ENCODE measurements around the gene TENM3. TPM values are rescaled to one million over a fixed set of nuclear protein-coding genes. Genes with fewer than 3 reads are reported as not detected.

The TENM3 gene
- total RNA-seq, 4 donors from 2014 or later: 5.9 to 61.5 (median 24.6) TPM

DNA sequence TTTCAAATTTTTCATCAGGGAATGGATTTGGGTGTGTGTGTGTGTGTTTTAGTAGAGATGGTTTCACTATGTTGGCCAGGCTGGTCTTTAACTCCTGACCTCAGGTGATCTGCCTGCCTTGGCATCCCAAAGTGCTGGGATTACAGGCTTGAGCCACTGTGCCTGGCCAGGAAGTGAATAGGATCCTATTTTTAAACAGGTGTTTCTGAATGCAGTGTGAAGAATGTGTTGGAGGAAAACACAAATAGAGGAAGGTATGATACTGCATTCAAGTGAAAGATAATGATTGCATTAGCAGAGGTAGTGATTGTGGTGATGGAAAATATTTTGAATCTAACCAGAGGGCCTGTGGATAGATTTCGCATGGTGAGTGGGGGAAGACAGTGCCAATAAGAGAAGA lies 189.6 kb downstream of the TENM3 start:
- no peak for DNase-seq
- no peaks in the 10 kb centered on the region for H3K36me3 ChIP-seq
- TF ChIP-seq POLR2A (IDR thresholded peaks at IDR 0.05) (no peak), CTCF (IDR thresholded peaks at IDR 0.05) (no peak)
- H3K27ac ChIP-seq: no peak overlapping the region
- H3K4me3 ChIP-seq: no peak overlapping the region
- H3K27me3 ChIP-seq: no peaks in the 10 kb centered on the region
- intact Hi-C loops (cut with DNase I; ENCODE audit: low total_unique reads): no loop called here
- no peaks in the 10 kb centered on the region for H3K9me3 ChIP-seq
- no peaks in the 10 kb centered on the region for H3K4me1 ChIP-seq

DNA sequence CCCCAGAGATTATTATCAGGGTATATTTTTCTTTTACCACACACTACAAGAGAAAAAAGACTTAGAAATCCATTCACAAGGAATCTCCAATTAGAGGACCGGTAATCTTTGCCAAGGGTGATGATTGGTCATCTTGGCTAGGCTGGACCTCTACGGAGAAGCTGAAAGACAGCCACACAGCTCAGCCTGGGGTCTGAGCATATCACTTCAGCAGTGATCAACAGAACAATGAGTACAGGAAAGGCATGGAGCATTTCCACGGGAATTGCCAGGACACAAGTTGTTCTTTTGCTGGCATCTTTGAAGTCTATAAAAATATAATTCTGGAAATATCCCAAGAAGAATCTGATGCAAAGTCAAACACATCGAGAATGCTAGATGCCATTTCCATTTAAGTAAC lies 191.5 kb downstream of the TENM3 start:
- no peak overlapping the region for H3K4me3 ChIP-seq
- H3K36me3 ChIP-seq: no peaks in the 10 kb centered on the region
- H3K9me3 ChIP-seq: no peaks in the 10 kb centered on the region
- no peaks in the 10 kb centered on the region for H3K4me1 ChIP-seq
- no peak overlapping the region for H3K27ac ChIP-seq
- no peaks in the 10 kb centered on the region for H3K27me3 ChIP-seq
- TF ChIP-seq POLR2A (IDR thresholded peaks at IDR 0.05): no peak
- TF ChIP-seq CTCF (IDR thresholded peaks at IDR 0.05): no peak
- no peak for DNase-seq
- intact Hi-C loops (cut with DNase I; ENCODE audit: low total_unique reads): no loop called here

GRCh38 chr4:182435401-182435800 lies 192.2 kb downstream of the TENM3 start:
- H3K4me1 ChIP-seq: no peaks in the 10 kb centered on the region
- DNase-seq: no peak
- H3K27me3 ChIP-seq: no peaks in the 10 kb centered on the region
- no peaks in the 10 kb centered on the region for H3K9me3 ChIP-seq
- H3K36me3 ChIP-seq: no peaks in the 10 kb centered on the region
- intact Hi-C loops (cut with DNase I; ENCODE audit: low total_unique reads): no loop called here
- no peak overlapping the region for H3K27ac ChIP-seq
- H3K4me3 ChIP-seq: no peak overlapping the region
- TF ChIP-seq CTCF (IDR thresholded peaks at IDR 0.05) (no peak), POLR2A (IDR thresholded peaks at IDR 0.05) (no peak)

DNA sequence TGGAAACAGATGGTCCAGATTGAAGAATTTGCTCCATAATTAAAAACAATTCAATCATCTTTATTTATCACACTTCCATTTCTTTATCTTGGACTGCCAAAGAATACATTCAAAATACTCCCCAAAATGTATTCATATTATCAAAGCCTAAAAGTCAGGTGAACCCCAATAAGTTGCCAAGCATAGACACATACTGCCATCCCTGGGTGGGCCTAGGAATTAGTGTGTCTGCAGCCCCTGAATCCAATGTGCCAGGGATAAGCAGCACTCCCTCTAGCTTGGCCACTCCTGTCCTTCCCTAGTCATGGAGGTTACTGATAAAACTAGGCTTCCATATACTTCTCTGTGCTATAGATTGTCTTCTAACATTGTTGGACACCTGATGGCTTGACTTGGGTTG lies 199.9 kb downstream of the TENM3 start:
- H3K36me3 ChIP-seq: no peaks in the 10 kb centered on the region
- no peaks in the 10 kb centered on the region for H3K4me1 ChIP-seq
- no peak overlapping the region for H3K4me3 ChIP-seq
- H3K27ac ChIP-seq: no peak overlapping the region
- no peaks in the 10 kb centered on the region for H3K27me3 ChIP-seq
- TF ChIP-seq CTCF (IDR thresholded peaks at IDR 0.05) (no peak), POLR2A (IDR thresholded peaks at IDR 0.05) (no peak)
- no peaks in the 10 kb centered on the region for H3K9me3 ChIP-seq
- DNase-seq: no peak
- intact Hi-C loops (cut with DNase I; ENCODE audit: low total_unique reads): no loop called here

DNA sequence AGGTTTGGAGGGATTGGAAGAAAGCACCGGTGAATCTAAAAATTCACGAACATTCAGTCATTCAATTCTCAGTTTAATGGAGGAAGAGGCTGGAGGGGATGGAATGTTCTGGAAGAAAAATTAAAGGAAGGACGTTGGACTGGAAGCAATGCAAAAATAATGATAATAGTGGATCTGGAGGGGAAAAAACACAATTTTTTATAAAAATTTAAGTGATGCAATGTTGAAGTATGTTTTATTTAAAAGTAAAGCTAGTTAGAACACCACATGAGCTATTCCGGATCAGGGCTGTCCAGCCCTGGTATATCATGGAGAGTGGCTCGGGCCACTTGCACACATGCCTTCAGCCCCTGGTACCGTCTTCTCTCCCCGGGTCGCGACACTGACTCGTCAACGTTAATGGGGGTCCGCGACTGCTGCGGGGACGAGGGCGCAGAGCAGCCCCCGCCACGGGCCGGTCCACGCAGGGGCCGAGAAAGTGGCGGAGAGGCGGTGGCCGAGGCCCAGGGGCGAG lies 204.6 kb downstream of the TENM3 start:
- H3K4me3 ChIP-seq: peak overlapping the region; percentile 43 to 84
- H3K27ac ChIP-seq: peak overlapping the region; percentile 81 to 92
- TF ChIP-seq POLR2A (IDR thresholded peaks at IDR 0.05): no peak
- TF ChIP-seq CTCF (IDR thresholded peaks at IDR 0.05): peak in 1 of 4 experiments; percentile 4
- no peak for DNase-seq
- no peaks in the 10 kb centered on the region for H3K4me1 ChIP-seq
- H3K9me3 ChIP-seq: no peaks in the 10 kb centered on the region
- no peaks in the 10 kb centered on the region for H3K27me3 ChIP-seq
- intact Hi-C loops (cut with DNase I; ENCODE audit: low total_unique reads): no loop called here
- H3K36me3 ChIP-seq: no peaks in the 10 kb centered on the region

Data from uterus (tissue), 4 donors.